KBM-7 (cell line): ENCODE results near the gene FER.
"Not testable (repeated sequence)": the region's sequence is repeated elsewhere in the genome, so short reads cannot be mapped to it uniquely, and the experiment has no call there.

Experiments
- DNase-seq: peaks from one replicate; pipeline ENCODE4 v3.0.0-alpha.2; 2015
- in situ Hi-C: fragments of 300-500 bp; cut with MboI; formaldehyde crosslinking; loops from 2 replicates; pipeline ENCODE4 v1.14.3; 2020; ENCODE audit warnings: low sequenced_read_pairs, low pct_unique_long_range_greater_than_20kb, mixed read lengths

The FER gene

DNA sequence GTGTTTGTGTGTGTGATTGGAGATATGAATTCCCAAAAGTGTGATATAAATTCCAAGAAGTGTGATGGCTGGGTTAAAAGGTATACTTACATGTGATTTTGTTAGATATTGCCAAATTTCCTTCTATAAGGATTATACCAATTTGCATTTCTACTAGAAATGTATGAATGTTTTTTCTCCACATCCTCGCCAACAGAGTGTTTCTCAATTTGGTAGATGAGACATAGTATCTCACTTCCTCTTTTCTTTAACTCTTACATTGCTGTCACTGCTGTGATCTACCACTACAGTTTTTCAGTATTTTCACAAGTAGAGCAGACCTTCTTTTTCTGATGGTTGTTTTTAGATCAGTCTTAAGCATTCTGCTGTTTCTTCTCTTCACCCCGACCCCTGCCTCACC, 111.3 kb downstream of the FER start:
- in situ Hi-C loops: no loop called here
- DNase-seq: peak; percentile 69

DNA sequence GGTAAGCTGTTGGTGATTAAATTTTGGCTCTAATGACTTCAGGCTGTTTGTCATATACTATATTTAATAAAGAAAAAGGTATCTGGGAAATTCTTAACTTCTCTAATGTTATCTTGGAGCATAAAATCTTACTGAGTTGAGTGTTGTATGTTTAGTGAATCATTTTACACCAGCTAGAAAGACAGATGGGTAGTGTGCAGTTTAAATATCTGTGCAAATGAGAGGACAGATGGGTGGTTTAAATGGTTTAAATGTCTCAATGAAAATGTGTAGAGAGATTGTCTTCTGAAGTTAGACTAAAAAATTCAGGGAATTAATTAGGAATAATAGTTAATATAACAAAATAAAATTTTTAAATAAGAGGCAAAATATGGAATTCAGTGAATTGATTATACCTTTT, 114.5 kb downstream of the FER start:
- in situ Hi-C loops: no loop called here
- no peak for DNase-seq

DNA sequence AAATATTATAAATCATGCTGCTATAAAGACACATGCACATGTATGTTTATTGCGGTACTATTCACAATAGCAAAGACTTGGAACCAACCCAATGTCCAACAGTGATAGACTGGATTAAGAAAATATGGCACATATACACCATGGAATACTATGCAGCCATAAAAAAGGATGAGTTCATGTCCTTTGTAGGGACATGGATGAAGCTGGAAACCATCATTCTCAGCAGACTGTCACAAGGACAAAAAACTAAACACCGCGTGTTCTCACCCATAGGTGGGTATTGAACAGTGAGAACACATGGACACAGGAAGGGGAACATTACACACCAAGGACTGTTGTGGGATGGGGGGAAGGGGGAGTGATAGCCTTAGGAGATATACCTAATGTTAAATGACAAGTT, 118.4 kb downstream of the FER start:
- DNase-seq, in situ Hi-C loops: not testable (repeated sequence)

DNA sequence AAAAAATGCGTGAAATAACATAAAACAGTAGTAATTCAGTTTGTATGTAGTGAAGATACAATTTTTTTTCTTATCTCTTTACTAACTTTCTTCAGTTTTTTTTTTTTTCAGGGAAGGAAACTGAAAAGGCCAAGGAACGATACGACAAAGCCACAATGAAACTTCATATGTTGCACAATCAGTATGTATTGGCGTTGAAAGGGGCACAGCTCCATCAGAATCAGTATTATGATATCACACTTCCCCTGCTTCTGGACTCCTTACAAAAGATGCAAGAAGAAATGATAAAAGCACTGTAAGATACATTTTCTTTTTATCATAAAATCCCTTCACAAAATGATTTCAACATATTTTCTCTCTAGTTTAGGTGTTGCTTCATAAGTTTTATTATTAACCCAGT, 120.0 kb downstream of the FER start:
- peak; percentile 41 for DNase-seq
- in situ Hi-C loops: no loop called here

DNA sequence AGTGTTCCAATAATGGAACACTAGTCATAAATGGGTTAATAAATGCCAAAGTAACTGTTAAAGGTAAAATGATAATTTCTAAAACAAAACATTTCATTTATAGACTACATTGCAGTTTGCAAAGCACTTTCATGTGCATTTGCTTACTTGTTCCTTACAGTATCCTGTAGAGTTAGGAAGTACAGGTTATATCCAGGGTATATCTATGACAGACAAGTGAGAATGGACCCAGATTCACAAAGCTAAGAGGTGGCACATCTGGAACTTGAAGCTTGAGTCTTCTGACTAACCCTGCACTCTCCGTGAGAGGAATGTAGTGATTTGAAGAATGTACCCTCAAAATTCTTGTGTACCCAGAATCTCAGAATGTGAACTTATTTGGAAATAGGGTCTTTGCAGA, 121.4 kb downstream of the FER start:
- in situ Hi-C loops: no loop called here
- no peak for DNase-seq

DNA sequence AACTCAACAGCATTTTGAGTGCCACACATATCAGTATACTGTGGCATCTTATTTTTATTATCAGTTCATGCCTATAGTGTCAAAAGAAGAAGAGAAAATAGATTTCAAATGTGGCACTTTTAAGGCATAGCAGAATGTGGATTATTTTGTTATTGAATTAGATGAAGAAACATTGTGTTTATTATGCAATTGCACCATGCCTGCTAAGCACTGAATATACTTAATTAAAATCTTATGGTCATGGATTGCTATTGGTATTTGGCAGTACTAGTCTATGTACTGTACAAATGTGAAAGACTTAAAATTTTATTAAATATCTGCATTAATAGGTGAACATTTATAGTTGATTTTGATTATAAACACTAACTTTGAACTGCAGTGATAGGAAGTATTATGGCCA, 128.8 kb downstream of the FER start:
- no peak for DNase-seq
- in situ Hi-C loops: no loop called here

DNA sequence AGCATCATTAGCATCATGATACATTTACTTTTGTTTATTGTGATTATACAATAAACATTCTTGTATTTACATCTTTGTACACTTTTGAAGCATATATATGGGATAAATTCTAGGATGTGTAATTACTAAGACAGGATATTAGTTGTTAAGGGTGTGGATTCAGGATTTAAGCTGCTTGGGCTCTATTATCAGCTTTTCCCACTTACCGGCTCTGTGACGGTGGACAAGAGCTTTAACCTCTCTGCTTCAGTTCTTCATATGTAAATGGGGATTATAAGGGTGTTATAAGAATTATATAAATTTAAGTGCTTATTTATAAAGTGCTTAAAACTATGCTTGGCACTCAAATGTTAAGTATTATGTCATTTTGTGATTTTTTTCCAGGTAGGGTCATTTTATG, 131.1 kb downstream of the FER start:
- DNase-seq: no peak
- in situ Hi-C loops: no loop called here

DNA sequence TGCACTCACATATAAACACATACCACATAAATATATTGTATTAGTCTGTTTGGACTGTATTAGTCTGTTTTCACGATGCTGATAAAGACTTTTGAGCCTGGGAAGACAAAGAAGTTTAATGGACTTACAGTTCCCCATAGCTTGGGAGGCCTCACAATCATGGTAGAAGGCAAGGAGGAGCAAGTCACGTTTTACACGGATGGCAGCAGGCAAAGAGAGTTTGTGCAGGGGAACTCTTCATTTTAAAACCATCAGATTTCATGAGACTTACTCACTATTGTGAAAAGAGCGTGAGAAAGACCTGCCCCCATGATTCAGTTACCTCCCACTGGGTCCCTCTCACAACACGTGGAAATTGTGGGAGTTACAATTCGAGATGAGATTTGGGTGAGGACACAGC, 133.4 kb downstream of the FER start:
- in situ Hi-C loops: no loop called here
- DNase-seq: no peak

DNA sequence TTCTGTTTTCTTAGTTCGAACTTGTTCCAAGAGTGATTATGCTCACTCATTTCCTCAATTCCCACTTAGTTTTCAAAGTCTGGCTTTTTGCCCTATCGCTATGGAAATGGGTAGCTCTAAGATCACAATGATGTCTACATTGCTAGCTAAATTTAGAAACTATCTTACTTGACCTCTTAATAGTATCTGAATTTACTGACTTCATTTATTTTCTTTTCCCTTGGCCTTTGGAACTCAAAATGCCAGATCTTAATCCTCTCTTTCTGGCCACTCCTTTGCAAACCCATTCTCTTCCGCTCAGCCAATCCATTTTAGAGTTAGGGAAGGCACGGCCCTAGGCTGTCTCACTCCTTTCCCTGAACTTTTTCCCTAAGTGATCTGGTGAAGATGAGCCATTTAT, 137.0 kb downstream of the FER start:
- in situ Hi-C loops: no loop called here
- no peak for DNase-seq

DNA sequence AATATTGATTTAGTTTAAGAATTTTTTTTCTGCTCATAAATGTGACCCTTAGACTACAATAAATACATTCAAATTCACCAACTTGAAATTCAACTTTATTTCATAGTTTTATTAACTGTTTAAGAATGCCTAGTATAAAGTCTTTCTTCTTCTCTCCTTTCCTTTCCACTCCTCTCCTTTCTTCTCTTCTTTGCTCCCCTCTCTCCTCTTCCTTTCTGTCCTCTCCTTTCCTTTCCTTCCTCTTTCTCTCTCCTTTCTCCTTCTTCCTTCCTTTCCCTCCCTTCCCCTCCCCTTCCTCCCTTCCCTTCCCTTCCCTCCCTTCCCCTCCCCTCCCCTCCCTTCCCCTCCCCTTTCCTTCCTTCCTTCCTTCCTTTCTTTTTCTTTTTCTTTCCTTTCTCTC, 150.6 kb downstream of the FER start:
- in situ Hi-C loops: no loop called here
- no peak for DNase-seq

DNA sequence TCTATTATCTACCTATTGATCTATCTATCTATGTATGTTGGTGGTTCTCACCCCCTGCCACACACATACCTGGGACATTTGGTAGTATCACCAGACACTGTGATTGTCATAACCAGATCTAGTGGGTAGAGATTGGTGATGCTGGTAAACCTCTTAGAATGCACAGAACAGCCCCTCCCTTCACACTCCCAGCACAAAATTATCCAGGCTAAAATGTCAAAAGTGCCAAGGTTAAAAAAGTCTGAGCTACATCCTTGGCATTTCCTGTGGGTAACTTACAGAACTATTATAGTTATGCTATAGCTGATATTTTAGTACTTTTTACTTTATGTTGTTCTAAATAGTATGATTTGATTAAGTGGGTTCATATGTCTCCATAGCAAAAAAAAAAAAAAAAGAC, 151.0 kb downstream of the FER start:
- no peak for DNase-seq
- in situ Hi-C loops: no loop called here

DNA sequence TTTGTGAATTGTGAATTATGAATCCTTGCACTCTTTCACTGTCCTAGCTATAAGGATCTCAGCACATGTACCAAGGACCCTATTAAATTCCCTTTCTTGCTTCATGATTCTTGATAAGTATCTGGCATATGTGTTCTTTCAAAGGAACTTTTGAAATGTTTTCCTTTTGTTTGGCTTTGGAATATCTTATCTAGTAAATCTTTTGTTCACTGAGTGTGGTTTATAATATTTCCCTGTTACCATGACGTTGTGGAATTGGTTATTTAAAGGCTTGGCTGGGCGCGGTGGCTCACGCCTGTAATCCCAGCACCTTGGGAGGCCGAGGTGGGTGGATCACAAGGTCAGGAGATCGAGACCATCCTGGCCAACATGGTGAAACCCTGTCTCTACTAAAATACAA, 151.5 kb downstream of the FER start:
- DNase-seq, in situ Hi-C loops: not testable (repeated sequence)

DNA sequence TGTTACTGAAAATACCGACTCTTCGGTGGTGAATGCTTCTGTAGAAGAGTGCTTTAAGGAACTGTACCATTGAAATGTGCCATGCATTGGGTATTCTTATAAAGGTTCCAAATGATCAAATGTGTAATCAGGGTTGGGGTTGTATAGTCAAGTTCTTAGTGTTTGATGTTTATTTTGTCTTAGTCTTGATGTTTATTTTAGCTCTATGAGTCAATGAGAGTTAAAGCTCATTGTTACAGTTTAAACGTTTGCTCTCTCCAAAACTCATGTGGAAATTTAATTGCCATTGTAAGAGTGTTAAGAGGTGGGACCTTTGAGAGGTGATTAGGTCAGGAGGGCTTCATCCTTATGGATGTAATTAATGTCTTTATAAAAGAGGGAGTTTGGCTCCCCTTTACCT, 153.0 kb downstream of the FER start:
- DNase-seq: no peak
- in situ Hi-C loops: no loop called here

DNA sequence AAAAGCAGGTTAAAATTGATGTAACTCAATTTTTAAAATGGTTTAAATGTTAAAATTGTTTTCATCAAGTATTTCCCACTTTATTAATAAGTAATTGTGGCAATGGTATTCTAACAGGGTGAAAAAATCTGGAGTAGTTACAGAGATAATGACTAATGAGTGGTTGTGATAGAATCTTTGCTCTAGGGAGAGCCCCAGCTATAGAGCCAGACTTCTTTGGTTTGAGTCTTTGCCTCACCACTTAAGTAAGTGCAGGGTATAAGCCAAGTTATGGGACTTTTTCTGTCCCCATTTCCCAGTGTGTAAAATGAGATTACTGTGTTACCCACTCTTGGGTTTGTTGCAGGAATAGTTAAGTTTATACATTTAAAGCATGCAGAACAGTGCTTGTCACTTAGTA, 158.1 kb downstream of the FER start:
- DNase-seq: no peak
- in situ Hi-C loops: no loop called here

DNA sequence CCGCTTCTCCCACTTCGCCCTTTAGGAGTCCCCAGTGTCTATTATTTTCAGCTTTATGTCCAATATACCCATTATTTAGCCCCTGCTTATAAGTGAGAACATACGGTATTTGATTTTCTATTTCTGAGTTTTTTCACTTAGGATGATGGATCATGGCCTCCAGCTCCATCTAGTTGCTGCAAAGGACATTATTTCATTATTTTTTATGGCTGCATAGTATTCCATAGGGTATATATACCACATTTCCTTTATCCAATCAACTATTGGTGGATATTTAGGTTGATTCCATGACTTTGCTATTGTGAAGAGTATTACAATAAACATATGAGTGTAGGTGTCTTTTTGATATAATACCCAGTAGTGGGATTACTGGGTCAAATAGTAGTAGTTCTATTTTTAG, 162.9 kb downstream of the FER start:
- no peak for DNase-seq
- in situ Hi-C loops: no loop called here

DNA sequence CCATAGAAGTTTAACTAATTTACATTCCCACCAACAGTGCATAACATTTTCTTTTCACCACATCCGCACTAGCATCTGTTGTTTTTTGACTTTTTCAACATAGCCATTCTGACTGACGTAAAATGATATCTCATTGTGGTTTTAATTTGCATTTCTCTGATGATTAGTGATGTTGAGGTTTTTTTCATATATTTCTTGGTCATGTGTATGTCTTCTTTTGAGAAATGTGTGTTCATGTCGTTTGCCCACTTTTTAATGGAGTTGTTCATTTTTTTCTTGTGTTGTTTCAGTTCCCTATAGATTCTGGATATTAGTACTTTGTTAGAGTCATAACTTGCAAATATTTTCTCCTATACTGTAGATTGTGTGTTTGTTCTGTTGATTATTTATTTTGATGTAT, 163.4 kb downstream of the FER start:
- no peak for DNase-seq
- in situ Hi-C loops: no loop called here

DNA sequence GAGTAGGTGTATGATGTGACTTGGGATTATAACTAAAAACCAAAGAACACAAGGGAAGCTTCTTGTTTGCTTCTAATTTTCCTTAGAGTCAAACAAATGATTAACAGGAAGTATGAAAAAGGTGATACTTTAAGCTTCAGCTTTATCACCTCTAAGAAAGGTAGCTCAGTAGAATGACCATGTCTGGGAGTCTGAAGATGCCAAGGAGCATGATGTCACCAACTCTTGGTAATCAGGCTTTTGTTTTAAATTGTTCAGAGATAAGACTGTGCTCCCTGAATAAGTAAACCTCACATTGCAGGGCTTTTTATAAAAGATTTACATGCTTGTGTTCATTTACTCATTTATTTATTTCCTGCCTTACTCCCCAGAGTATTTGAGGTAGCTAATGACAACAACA, 169.9 kb downstream of the FER start:
- in situ Hi-C loops: no loop called here
- no peak for DNase-seq

DNA sequence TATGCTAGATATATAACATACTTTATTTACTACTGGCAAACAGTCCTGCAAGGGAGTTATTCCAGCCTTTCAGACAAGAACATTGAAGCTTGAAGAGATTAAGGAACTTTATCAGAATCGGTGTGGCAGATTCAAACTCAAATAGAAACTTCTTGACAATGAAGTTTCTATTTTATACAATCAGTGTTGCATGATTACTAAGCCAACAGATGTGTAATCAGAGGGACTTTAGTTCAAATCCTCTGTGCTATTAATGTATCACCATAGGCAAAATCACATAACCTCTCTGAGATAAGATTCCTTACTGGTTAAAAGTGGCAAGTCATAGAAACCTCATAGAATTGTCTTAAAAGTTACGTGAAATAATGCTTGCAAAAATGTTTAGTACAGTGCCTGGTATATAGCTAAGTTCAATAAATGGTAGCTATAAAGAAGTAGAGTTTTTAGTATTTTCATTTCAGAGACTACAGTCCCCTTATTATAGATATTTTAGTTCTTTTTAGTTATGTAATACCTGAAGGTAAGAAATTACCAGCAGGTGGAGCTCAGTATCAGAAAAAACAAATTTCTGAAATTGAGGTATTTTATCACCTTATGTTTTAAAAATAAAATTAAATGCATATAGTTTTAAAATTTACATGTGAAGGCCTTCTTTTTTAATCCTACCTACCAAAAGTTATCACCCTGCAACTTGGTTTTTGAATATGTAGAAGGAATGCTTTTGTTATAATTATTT, 172.1 kb downstream of the FER start:
- DNase-seq: peak; percentile 9
- in situ Hi-C loops: no loop called here

DNA sequence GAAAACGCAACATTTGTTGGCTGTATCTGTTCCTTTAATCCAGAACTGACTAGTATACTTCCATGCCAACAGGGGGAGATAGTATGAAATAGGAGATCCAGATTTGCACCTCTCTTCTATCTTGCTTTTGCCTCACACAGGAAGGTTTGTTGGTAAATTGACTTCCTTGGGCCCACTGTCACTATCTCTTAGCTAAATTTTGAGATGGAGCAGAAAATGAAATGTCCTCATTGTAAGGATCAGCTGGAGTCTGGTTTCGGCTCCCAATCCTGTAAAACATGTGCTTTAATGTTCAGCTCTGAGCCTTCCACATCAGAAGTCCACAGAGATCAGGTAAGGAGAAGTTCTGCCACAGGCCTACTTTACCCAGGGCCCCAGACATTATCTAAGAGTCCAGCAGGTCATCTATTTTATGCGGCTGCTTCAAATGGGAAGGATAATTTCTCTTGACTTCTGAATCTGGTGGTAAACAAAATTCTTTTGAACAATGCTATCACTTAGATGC, 176.8 kb downstream of the FER start:
- peak; percentile 7 for DNase-seq
- in situ Hi-C loops: no loop called here

DNA sequence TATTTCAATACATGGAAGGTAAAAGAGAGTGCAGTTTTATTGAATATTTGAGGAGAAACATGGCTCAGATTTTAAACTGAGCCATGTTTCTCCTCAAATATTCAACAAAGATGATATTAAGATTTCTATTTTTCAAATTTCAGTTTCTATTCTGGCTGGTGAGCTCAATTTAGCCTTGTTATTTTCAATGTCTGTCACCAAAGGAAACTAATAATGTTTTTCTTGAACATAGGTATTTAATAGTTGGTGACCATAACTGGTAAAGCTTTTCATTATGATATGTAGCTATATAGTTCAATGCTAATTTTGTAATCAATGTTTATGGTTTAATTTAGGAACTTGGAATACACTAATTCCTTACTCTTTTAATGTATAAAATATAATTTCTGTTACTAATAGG, 177.4 kb downstream of the FER start:
- in situ Hi-C loops: no loop called here
- DNase-seq: no peak

DNA sequence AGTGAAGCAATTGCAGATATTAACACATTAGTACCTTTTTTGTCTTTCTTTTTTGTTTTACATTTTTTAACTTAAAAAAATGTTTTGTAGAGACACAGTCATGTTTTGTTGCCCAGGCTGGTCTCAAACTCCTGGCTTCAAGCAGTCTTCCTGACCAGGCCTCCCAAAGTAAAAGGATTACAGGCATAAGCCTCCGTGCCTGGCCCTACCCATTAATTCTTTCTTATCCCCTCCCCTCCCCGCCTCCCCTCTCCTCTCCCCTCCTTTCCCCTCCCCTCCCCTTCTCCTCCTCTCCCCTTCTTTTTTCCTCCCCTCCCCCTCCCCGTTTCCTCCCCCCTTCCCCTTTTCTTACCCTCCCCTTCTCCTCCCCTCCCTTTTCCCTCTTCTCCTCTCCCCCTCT, 182.4 kb downstream of the FER start:
- in situ Hi-C loops: no loop called here
- DNase-seq: no peak
